Upper lobe of left lung (tissue), 4 donors: ENCODE measurements around the gene CHMP6.

Experiments
- POLR2A ChIP-seq, 4 donors: fragments of 450-650 bp; IDR thresholded peaks; one replicate each; pipeline ENCODE4 v1.5.1; 2016 to 2017; ENCODE audit warnings: antibody characterized with exemption in 4 of 4, mild to moderate bottlenecking in 2 of 4
- TF ChIP-seq, protein P1 (sequence below), 6 experiments: fragments of 450-650 bp in 4 of 6; fragments of 200-600 bp in 2 of 6; sonication (generic) in 2 of 6; IDR thresholded peaks; one replicate each; pipeline ENCODE4 v1.5.1; 2016 to 2019; ENCODE audit warnings: antibody characterized with exemption in 6 of 6

- TF ChIP-seq, protein P1, sequence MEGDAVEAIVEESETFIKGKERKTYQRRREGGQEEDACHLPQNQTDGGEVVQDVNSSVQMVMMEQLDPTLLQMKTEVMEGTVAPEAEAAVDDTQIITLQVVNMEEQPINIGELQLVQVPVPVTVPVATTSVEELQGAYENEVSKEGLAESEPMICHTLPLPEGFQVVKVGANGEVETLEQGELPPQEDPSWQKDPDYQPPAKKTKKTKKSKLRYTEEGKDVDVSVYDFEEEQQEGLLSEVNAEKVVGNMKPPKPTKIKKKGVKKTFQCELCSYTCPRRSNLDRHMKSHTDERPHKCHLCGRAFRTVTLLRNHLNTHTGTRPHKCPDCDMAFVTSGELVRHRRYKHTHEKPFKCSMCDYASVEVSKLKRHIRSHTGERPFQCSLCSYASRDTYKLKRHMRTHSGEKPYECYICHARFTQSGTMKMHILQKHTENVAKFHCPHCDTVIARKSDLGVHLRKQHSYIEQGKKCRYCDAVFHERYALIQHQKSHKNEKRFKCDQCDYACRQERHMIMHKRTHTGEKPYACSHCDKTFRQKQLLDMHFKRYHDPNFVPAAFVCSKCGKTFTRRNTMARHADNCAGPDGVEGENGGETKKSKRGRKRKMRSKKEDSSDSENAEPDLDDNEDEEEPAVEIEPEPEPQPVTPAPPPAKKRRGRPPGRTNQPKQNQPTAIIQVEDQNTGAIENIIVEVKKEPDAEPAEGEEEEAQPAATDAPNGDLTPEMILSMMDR (IDR thresholded peaks at IDR 0.05) = no peak
- TF ChIP-seq POLR2A (IDR thresholded peaks at IDR 0.05) = no peak
Observed at GRCh38 chr17:80956321-80957190, 35.1 kb upstream of the CHMP6 start.
